Mammary epithelial cell (primary cell): Measurements from ENCODE around the gene MAML3.

ENCODE experiments used
- EZH2 ChIP-seq: IDR thresholded peaks from 2 replicates; pipeline ENCODE4 v1.6.1; 2012; ENCODE audit warnings: low read length, inconsistent platforms, borderline replicate concordance
- TF ChIP-seq, protein P1 (sequence below), 2 donors: IDR thresholded peaks in 1 of 2; conservative IDR thresholded peaks in 1 of 2; 2 replicates each; pipeline ENCODE4 v1.5.1; 2011 to 2012; ENCODE audit warnings: inconsistent platforms in 2 of 2, low read length in 2 of 2, mild to moderate bottlenecking in 2 of 2, control low read depth in 1 of 2, low read depth in 1 of 2; ENCODE audit not compliant: insufficient read depth in 1 of 2; ENCODE audit errors: extremely low read depth in 1 of 2

DNA sequence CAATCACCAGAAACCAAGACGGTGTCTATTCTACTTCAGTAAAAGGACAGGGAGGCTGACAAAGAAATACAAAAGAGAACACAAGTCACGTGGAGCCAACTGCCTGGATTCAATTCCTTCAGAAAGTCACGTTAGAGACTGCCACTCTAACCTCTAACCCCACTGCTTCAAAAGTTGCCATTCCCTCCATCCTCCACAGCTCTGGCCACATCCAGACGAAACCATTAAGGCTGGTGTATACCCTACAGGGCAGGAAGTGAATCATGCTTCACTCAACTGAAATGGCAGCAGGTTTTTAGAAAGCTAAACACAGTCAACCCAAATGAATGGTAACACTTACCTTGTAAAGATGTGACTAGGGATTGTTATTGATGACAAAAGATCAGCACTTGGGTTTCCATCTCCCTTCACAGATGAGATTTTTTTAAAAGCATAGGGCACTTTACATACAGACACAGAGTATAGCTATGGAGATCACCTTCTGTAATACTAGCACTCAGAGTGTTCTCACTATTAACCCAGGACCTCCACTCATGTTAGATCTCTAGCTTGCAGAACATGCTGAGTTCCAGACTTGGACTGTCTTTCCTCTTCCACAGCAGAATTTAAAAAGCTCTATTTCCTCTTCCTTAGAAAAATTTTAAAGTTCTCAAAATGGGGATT, 37.4 kb downstream of the MAML3 start:
- TF ChIP-seq, protein P1, sequence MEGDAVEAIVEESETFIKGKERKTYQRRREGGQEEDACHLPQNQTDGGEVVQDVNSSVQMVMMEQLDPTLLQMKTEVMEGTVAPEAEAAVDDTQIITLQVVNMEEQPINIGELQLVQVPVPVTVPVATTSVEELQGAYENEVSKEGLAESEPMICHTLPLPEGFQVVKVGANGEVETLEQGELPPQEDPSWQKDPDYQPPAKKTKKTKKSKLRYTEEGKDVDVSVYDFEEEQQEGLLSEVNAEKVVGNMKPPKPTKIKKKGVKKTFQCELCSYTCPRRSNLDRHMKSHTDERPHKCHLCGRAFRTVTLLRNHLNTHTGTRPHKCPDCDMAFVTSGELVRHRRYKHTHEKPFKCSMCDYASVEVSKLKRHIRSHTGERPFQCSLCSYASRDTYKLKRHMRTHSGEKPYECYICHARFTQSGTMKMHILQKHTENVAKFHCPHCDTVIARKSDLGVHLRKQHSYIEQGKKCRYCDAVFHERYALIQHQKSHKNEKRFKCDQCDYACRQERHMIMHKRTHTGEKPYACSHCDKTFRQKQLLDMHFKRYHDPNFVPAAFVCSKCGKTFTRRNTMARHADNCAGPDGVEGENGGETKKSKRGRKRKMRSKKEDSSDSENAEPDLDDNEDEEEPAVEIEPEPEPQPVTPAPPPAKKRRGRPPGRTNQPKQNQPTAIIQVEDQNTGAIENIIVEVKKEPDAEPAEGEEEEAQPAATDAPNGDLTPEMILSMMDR (conservative IDR thresholded peaks at IDR 0.05 in 1 of 2, IDR thresholded peaks at IDR 0.05 in 1 of 2; ENCODE audit: extremely low read depth in 1 of 2, insufficient read depth in 1 of 2, low read depth in 1 of 2, low read length in 2 of 2): no peak
- no peak for TF ChIP-seq EZH2
